ENCODE data around the gene RPTOR.

DNA sequence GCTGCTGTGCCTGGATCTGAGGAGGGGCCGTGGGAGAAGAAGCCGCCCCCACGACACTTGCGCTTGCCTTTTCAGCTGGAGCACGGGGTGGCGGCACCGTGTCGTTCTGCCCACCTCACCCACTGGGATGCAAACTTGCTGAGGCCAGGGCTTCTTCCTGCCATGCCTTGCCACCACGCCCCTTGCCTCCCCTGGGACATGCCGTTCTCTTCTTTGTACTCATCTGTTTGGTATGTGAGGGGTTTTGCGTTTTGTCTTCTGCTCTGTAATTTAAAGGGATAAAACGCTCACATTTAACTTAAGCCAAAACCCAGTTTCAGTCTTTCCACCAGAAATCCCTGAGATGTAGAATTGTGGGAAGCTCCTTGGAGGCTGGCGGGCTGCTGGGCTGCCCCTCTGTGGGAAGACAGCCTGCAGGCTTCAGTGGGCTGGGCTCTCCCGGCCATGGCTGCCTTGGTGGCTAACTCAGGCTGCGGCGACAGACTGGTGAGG is 180.2 kb downstream of the RPTOR start:
- TF ChIP-seq, protein P1, sequence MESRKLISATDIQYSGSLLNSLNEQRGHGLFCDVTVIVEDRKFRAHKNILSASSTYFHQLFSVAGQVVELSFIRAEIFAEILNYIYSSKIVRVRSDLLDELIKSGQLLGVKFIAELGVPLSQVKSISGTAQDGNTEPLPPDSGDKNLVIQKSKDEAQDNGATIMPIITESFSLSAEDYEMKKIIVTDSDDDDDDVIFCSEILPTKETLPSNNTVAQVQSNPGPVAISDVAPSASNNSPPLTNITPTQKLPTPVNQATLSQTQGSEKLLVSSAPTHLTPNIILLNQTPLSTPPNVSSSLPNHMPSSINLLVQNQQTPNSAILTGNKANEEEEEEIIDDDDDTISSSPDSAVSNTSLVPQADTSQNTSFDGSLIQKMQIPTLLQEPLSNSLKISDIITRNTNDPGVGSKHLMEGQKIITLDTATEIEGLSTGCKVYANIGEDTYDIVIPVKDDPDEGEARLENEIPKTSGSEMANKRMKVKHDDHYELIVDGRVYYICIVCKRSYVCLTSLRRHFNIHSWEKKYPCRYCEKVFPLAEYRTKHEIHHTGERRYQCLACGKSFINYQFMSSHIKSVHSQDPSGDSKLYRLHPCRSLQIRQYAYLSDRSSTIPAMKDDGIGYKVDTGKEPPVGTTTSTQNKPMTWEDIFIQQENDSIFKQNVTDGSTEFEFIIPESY (IDR thresholded peaks at IDR 0.05), result no peak
- no peak for TF ChIP-seq POLR2A (IDR thresholded peaks at IDR 0.05; ENCODE audit: low read depth, low read length)
- TF ChIP-seq, protein P2, sequence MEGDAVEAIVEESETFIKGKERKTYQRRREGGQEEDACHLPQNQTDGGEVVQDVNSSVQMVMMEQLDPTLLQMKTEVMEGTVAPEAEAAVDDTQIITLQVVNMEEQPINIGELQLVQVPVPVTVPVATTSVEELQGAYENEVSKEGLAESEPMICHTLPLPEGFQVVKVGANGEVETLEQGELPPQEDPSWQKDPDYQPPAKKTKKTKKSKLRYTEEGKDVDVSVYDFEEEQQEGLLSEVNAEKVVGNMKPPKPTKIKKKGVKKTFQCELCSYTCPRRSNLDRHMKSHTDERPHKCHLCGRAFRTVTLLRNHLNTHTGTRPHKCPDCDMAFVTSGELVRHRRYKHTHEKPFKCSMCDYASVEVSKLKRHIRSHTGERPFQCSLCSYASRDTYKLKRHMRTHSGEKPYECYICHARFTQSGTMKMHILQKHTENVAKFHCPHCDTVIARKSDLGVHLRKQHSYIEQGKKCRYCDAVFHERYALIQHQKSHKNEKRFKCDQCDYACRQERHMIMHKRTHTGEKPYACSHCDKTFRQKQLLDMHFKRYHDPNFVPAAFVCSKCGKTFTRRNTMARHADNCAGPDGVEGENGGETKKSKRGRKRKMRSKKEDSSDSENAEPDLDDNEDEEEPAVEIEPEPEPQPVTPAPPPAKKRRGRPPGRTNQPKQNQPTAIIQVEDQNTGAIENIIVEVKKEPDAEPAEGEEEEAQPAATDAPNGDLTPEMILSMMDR (IDR thresholded peaks at IDR 0.05 in 2 of 3, conservative IDR thresholded peaks at IDR 0.05 in 1 of 3; ENCODE audit: control insufficient read depth in 2 of 3, extremely low read depth in 1 of 3, insufficient read depth in 1 of 3, low read depth in 3 of 3, low read length in 3 of 3), result no peak
